ENCODE results near the gene FOXJ1. TPM values are rescaled to one million over a fixed set of nuclear protein-coding genes. Genes with fewer than 3 reads are reported as not detected.

The FOXJ1 gene
- total and polyA plus RNA-seq, 2 of the 13 experiments (the other 11 are each of a cell fraction or from before 2014, with no cell fraction given), result 0.98 to 1.6 TPM

DNA sequence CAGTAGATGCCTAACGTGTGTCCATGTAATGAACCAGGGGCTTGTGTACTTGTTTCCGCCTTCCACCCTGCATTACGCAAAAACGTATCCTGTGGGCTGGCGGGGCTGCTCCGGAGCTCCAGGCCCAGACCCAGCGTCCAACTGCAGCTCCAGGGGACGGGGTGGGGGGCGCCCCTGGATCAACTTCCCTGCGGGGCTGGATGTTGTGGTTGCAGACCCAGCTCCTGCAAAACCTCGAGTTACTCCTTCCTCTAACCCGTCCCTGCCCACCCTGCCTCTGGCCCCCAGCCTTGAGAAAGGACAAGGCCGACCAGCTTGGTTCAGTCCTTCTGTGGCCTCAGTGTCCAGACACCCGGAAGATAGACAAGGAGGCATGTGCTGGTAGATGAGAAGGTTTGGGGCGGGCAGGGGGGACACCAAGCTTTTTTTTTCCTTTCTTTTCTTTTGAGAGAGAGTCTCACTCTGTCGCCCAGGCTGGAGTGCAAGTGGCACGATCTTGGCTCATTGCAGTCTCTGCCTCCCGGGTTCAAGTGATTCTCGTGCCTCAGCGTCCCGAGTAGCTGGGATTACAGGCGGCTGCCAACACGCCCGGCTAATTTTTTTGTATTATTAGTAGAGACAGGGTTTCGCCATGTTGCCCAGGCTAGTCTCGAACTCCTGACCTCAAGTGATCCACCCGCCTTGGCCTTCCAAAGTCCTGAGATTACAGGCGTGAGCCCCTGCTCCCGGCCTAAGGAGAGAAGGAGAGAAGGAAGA lies 36.7 kb downstream of the FOXJ1 start (continued):
- TF ChIP-seq, protein P1, sequence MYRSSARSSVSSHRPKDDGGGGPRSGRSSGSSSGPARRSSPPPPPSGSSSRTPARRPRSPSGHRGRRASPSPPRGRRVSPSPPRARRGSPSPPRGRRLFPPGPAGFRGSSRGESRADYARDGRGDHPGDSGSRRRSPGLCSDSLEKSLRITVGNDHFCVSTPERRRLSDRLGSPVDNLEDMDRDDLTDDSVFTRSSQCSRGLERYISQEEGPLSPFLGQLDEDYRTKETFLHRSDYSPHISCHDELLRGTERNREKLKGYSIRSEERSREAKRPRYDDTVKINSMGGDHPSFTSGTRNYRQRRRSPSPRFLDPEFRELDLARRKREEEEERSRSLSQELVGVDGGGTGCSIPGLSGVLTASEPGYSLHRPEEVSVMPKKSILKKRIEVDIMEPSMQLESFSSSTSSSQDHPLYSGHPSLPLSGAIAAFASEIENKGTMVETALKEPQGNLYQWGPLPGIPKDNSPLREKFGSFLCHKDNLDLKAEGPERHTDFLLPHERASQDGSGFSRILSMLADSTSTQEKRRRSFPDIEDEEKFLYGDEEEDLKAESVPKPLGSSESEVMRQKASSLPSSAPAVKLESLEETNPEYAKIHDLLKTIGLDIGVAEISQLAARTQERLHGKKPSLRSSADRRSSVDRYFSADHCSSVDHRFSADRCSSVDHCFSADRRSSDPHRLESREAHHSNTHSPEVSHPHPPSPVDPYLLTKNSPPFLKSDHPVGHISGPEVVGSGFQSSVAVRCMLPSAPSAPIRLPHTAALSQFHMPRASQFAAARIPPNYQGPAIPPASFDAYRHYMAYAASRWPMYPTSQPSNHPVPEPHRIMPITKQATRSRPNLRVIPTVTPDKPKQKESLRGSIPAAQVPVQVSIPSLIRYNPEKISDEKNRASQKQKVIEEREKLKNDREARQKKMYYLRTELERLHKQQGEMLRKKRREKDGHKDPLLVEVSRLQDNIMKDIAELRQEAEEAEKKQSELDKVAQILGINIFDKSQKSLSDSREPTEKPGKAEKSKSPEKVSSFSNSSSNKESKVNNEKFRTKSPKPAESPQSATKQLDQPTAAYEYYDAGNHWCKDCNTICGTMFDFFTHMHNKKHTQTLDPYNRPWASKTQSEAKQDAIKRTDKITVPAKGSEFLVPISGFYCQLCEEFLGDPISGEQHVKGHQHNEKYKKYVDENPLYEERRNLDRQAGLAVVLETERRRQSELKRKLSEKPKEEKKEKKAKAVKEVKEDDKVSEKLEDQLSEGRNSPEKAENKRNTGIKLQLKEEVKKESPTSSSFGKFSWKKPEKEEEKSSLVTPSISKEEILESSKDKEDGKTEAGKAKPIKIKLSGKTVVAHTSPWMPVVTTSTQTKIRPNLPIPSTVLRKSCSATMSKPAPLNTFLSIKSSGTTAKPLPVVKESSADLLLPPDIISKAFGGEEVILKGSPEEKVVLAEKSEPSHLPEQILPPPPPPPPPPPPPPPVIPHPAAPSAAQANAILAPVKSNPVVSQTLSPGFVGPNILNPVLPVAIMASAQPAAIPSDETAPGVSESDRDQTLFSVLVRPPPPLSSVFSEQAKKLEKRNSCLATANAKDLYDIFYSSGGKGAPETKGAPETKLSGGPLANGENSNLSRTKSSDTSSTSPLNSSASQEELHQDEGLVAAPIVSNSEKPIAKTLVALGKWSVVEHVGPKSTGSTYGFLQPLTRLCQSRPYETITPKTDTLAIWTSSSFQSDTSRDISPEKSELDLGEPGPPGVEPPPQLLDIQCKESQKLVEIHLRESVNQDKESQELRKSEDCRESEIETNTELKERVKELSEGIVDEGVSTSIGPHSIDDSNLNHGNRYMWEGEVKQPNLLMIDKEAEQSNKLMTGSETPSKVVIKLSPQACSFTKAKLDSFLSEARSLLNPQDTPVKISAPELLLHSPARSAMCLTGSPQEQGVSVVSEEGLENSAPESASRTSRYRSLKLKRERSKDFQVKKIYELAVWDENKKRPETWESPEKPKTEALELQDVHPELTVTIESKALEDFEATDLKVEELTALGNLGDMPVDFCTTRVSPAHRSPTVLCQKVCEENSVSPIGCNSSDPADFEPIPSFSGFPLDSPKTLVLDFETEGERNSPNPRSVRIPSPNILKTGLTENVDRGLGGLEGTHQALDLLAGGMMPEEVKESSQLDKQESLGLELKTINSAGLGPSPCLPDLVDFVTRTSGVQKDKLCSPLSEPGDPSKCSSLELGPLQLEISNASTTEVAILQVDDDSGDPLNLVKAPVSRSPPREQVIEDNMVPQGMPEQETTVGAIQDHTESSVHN (CRISPR knock-in tag; IDR thresholded peaks at IDR 0.05), result peak; percentile 42; the same call in 1 of the 2 replicates
- TF ChIP-seq ZNF761 (CRISPR knock-in tag; conservative IDR thresholded peaks at IDR 0.05), result no peak
- TF ChIP-seq EHMT2 (IDR thresholded peaks at IDR 0.05; ENCODE audit: borderline replicate concordance, low read depth, low read length), result 0 out of 2 replicates have a peak, but pooled peaks have one; percentile 52
- TF ChIP-seq LCORL (IDR thresholded peaks at IDR 0.05), result no peak
- TF ChIP-seq LCORL (CRISPR knock-in tag; IDR thresholded peaks at IDR 0.05), result peak; percentile 50; the same call in 1 of the 2 replicates
- TF ChIP-seq, protein P2, sequence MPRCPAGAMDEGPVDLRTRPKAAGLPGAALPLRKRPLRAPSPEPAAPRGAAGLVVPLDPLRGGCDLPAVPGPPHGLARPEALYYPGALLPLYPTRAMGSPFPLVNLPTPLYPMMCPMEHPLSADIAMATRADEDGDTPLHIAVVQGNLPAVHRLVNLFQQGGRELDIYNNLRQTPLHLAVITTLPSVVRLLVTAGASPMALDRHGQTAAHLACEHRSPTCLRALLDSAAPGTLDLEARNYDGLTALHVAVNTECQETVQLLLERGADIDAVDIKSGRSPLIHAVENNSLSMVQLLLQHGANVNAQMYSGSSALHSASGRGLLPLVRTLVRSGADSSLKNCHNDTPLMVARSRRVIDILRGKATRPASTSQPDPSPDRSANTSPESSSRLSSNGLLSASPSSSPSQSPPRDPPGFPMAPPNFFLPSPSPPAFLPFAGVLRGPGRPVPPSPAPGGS (CRISPR knock-in tag; IDR thresholded peaks at IDR 0.05), result peak; percentile 72
- TF ChIP-seq ZBTB25 (CRISPR knock-in tag; IDR thresholded peaks at IDR 0.05), result no peak
- TF ChIP-seq, protein P3, sequence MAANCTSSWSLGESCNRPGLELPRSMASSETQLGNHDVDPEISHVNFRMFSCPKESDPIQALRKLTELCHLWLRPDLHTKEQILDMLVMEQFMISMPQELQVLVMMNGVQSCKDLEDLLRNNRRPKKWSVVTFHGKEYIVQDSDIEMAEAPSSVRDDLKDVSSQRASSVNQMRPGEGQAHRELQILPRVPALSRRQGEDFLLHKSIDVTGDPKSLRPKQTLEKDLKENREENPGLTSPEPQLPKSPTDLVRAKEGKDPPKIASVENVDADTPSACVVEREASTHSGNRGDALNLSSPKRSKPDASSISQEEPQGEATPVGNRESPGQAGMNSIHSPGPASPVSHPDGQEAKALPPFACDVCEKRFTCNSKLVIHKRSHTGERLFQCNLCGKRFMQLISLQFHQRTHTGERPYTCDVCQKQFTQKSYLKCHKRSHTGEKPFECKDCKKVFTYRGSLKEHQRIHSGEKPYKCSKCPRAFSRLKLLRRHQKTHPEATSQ (CRISPR knock-in tag; IDR thresholded peaks at IDR 0.05; ENCODE audit: borderline replicate concordance), result no peak
- no peak for TF ChIP-seq RCOR2 (CRISPR knock-in tag; IDR thresholded peaks at IDR 0.05)
- TF ChIP-seq, protein P4, sequence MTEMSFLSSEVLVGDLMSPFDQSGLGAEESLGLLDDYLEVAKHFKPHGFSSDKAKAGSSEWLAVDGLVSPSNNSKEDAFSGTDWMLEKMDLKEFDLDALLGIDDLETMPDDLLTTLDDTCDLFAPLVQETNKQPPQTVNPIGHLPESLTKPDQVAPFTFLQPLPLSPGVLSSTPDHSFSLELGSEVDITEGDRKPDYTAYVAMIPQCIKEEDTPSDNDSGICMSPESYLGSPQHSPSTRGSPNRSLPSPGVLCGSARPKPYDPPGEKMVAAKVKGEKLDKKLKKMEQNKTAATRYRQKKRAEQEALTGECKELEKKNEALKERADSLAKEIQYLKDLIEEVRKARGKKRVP (CRISPR knock-in tag; IDR thresholded peaks at IDR 0.05), result 0 out of 4 replicates have a peak, but pooled peaks of 1 of the 2 experiments have one; percentile 22
- TF ChIP-seq ZNF883 (CRISPR knock-in tag; IDR thresholded peaks at IDR 0.05; ENCODE audit: not compliant biosample characterization), result peak; percentile 75
- TF ChIP-seq, protein P5, sequence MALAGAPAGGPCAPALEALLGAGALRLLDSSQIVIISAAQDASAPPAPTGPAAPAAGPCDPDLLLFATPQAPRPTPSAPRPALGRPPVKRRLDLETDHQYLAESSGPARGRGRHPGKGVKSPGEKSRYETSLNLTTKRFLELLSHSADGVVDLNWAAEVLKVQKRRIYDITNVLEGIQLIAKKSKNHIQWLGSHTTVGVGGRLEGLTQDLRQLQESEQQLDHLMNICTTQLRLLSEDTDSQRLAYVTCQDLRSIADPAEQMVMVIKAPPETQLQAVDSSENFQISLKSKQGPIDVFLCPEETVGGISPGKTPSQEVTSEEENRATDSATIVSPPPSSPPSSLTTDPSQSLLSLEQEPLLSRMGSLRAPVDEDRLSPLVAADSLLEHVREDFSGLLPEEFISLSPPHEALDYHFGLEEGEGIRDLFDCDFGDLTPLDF (CRISPR knock-in tag; IDR thresholded peaks at IDR 0.05), result no peak
- TF ChIP-seq ZFP82 (CRISPR knock-in tag; IDR thresholded peaks at IDR 0.05; ENCODE audit: borderline replicate concordance), result peak; percentile 17; the same call in 1 of the 2 replicates
